SU-DHL-6 (cell line): ENCODE data around the gene CDX2.

Experiments
- H2AFZ ChIP-seq: fragments of 200-600 bp; sonication (generic); 2 replicates; pipeline ENCODE4 v1.6.1; 2014; ENCODE audit warnings: low read depth, mild to moderate bottlenecking, moderate library complexity, mixed read lengths, antibody characterized with exemption, low read length; ENCODE audit not compliant: severe bottlenecking
- H3F3A ChIP-seq: fragments of 200-600 bp; shearing (Covaris generic); 2 replicates; pipeline ENCODE4 v1.6.0; 2016; ENCODE audit warnings: antibody characterized with exemption, mild to moderate bottlenecking; ENCODE audit not compliant: insufficient read depth
- H3K27ac ChIP-seq: fragments of 200-600 bp; sonication (generic); 2 replicates; pipeline ENCODE4 v1.5.1; 2016; ENCODE audit warnings: low read depth, mild to moderate bottlenecking, low read length, moderate library complexity, mixed read lengths
- H3K27me3 ChIP-seq: fragments of 200-600 bp; sonication (generic), shearing (Covaris generic); 2 replicates; pipeline ENCODE4 v1.6.0; 2014; ENCODE audit warnings: mild to moderate bottlenecking, low read length
- H3K36me3 ChIP-seq: fragments of 200-600 bp; sonication (generic); 2 replicates; pipeline ENCODE4 v1.6.1; 2014; ENCODE audit warnings: mild to moderate bottlenecking, low read length, mixed read lengths
- H3K4me2 ChIP-seq: fragments of 300-600, 200-600 bp; shearing (Covaris generic), sonication (generic); 2 replicates; pipeline ENCODE4 v1.6.0; 2014; ENCODE audit warnings: low read length, low read depth, mild to moderate bottlenecking; ENCODE audit not compliant: poor library complexity, severe bottlenecking
- H3K4me3 ChIP-seq: fragments of 200-600 bp; sonication (generic); 2 replicates; pipeline ENCODE4 v1.5.1; 2014; ENCODE audit warnings: antibody characterized with exemption, low read length, mild to moderate bottlenecking, mixed read lengths; ENCODE audit not compliant: insufficient read depth, poor library complexity, severe bottlenecking
- H3K79me2 ChIP-seq: fragments of 200-600 bp; sonication (generic); 2 replicates; pipeline ENCODE4 v1.6.1; 2014; ENCODE audit warnings: mild to moderate bottlenecking, low read length, moderate library complexity; ENCODE audit not compliant: insufficient read depth
- H3K9ac ChIP-seq: fragments of 200-600 bp; sonication (generic); 2 replicates; pipeline ENCODE4 v1.7.0; 2014; ENCODE audit warnings: mild to moderate bottlenecking, low read length
- H3K9me2 ChIP-seq: fragments of 200-600 bp; sonication (generic); replicated peaks from 2 replicates; pipeline ENCODE4 v1.6.1; 2014; ENCODE audit warnings: low read length; ENCODE audit not compliant: insufficient read depth
- H3K9me3 ChIP-seq: fragments of 200-600 bp; sonication (generic); 2 replicates; pipeline ENCODE4 v1.6.1; 2014; ENCODE audit warnings: low read length, mixed read lengths; ENCODE audit not compliant: insufficient read depth
- H4K20me1 ChIP-seq: fragments of 200-600 bp; sonication (generic); 2 replicates; pipeline ENCODE4 v1.6.1; 2014; ENCODE audit warnings: low read depth, mild to moderate bottlenecking, antibody characterized with exemption, low read length, moderate library complexity, mixed read lengths
- EZH2phosphoT487 ChIP-seq: fragments of 200-600 bp; sonication (generic), shearing (Covaris generic); conservative IDR thresholded peaks from 2 replicates; pipeline ENCODE4 v1.6.1; 2018; ENCODE audit warnings: mild to moderate bottlenecking, antibody characterized with exemption, low read length, moderate library complexity, mixed read lengths
- TF ChIP-seq, protein P1 (sequence below): fragments of 200-600 bp; sonication (generic); IDR thresholded peaks from one replicate; pipeline ENCODE4 v1.5.1; 2017; ENCODE audit warnings: antibody characterized with exemption, mild to moderate bottlenecking, low read length, moderate library complexity; ENCODE audit not compliant: insufficient read depth, poor library complexity, severe bottlenecking

The CDX2 gene

DNA sequence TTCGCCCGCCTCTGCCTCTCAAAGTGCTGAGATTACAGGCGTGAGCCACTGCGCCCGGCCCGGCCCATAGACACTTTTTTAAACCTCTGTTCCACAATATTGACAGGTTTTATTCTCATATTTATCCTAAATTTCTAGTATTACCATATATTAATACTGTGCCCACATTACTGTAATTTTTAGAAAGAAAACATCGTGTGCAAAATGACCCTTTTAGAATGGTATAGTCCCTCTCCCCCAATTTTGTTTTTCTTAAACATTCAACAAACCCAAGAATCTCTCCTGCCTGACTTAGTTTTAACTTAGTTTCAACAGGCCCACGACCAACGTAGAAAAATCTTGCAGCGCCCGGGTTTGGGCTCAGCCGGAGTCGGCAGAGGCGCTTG is 9.1 kb downstream of the CDX2 start:
- Histone ChIP-seq H3F3A (no peaks in the 10 kb centered on the region), H3K9ac (no peak overlapping the region), H3K36me3 (no peaks in the 10 kb centered on the region), H3K27ac (no peak overlapping the region), H3K4me2 (no peak overlapping the region), H3K4me3 (no peak overlapping the region), H3K27me3 (no peaks in the 10 kb centered on the region), H3K9me3 (no peaks in the 10 kb centered on the region), H3K9me2 (no peaks in the 10 kb centered on the region), H2AFZ (no peak overlapping the region), H4K20me1 (no peaks in the 10 kb centered on the region), H3K79me2 (no peaks in the 10 kb centered on the region)
- TF ChIP-seq EZH2phosphoT487: no peak
- TF ChIP-seq, protein P1, sequence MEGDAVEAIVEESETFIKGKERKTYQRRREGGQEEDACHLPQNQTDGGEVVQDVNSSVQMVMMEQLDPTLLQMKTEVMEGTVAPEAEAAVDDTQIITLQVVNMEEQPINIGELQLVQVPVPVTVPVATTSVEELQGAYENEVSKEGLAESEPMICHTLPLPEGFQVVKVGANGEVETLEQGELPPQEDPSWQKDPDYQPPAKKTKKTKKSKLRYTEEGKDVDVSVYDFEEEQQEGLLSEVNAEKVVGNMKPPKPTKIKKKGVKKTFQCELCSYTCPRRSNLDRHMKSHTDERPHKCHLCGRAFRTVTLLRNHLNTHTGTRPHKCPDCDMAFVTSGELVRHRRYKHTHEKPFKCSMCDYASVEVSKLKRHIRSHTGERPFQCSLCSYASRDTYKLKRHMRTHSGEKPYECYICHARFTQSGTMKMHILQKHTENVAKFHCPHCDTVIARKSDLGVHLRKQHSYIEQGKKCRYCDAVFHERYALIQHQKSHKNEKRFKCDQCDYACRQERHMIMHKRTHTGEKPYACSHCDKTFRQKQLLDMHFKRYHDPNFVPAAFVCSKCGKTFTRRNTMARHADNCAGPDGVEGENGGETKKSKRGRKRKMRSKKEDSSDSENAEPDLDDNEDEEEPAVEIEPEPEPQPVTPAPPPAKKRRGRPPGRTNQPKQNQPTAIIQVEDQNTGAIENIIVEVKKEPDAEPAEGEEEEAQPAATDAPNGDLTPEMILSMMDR: no peak

GRCh38 chr13:27956576-27957300 is 12.4 kb downstream of the CDX2 start:
- TF ChIP-seq, protein P1: no peak
- TF ChIP-seq EZH2phosphoT487: no peak
- Histone ChIP-seq H4K20me1 (no peaks in the 10 kb centered on the region), H3K9ac (no peak overlapping the region), H3K9me3 (no peaks in the 10 kb centered on the region), H3K27me3 (no peaks in the 10 kb centered on the region), H2AFZ (no peak overlapping the region), H3K27ac (no peak overlapping the region), H3F3A (no peaks in the 10 kb centered on the region), H3K9me2 (no peaks in the 10 kb centered on the region), H3K4me2 (no peak overlapping the region), H3K79me2 (no peaks in the 10 kb centered on the region), H3K36me3 (no peaks in the 10 kb centered on the region), H3K4me3 (no peak overlapping the region)

DNA sequence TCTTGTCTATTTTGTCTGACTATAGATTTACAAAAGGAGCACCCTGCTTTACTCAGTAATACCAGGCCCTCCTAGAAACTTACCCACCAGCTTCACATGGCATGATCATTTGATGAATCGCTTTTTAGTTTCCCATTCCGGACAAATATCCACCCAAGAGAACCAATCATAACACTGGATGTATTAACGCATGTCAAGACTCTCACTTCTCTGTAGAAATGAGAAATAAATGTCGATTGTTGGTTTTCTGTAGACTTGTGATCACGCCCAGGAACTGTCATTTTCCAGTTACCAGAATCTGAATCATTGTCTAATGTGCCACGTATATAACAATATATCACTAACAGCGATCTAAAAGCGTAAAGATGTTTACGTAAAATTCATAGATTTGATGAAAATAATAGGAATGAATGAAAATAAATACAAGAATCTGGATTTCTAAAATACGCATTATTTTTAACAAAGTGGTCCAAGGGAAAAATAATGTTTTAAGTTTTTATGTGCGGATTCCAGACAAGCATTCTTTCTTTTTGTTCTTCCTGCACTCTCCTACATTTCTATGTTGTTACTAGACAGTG is 14.0 kb downstream of the CDX2 start:
- no peak for TF ChIP-seq EZH2phosphoT487
- TF ChIP-seq, protein P1: no peak
- Histone ChIP-seq H4K20me1 (no peaks in the 10 kb centered on the region), H3K9ac (no peak overlapping the region), H3K4me2 (no peak overlapping the region), H3K9me2 (no peaks in the 10 kb centered on the region), H3K27ac (no peak overlapping the region), H3F3A (no peaks in the 10 kb centered on the region), H3K27me3 (no peaks in the 10 kb centered on the region), H3K4me3 (no peak overlapping the region), H3K36me3 (no peaks in the 10 kb centered on the region), H3K9me3 (no peaks in the 10 kb centered on the region), H2AFZ (no peak overlapping the region), H3K79me2 (no peaks in the 10 kb centered on the region)
